ENCODE results near the gene EAPP.
"Not testable (repeated sequence)": the region's sequence is repeated elsewhere in the genome, so short reads cannot be mapped to it uniquely, and the experiment has no call there.

- TF ChIP-seq PBX3 (CRISPR knock-in tag; IDR thresholded peaks at IDR 0.05); CTCF (tag by site-specific recombination; IDR thresholded peaks at IDR 0.05); ZNF202 (tag by site-specific recombination; IDR thresholded peaks at IDR 0.05; ENCODE audit: borderline replicate concordance): not testable (repeated sequence)
These were observed 7.6 kb upstream of the EAPP start for GRCh38 chr14:34547136-34547520.

Measured in HEK293 (cell line).